ENCODE data around the gene GSTM4.

The GSTM4 gene

GRCh38 chr1:109636201-109636952, 19.5 kb upstream of the GSTM4 start:
- no peak overlapping the region for H2AK5ac ChIP-seq (ENCODE audit: low read length)
- no peak overlapping the region for H2BK5ac ChIP-seq (ENCODE audit: low read length)
- no peaks in the 10 kb centered on the region for H3K27me3 ChIP-seq (ENCODE audit: insufficient read depth, low read length, poor library complexity)
- H2BK15ac ChIP-seq (replicated peaks; ENCODE audit: low read depth): no peak overlapping the region
- no peak overlapping the region for H3K4me3 ChIP-seq (ENCODE audit: low read length)
- H4K5ac ChIP-seq (ENCODE audit: low read length): no peak overlapping the region
- H3K4me1 ChIP-seq (ENCODE audit: control insufficient read depth, low read depth, low read length): peaks cover 5% of the 10 kb centered on the region
- H3K23ac ChIP-seq (ENCODE audit: low read length): no peak overlapping the region
- no peak overlapping the region for H3K9ac ChIP-seq (ENCODE audit: low read length)
- H3K4ac ChIP-seq (ENCODE audit: low read depth, low read length): no peak overlapping the region
- H3K36me3 ChIP-seq (ENCODE audit: control insufficient read depth, insufficient read depth, low read length): no peaks in the 10 kb centered on the region
- H2BK120ac ChIP-seq (ENCODE audit: low read depth, low read length): no peak overlapping the region
- H3K79me2 ChIP-seq (ENCODE audit: control insufficient read depth, insufficient read depth, low read length): no peaks in the 10 kb centered on the region
- peak overlapping the region; percentile 36 for H3K56ac ChIP-seq (ENCODE audit: low read length)
- H3K27ac ChIP-seq (ENCODE audit: low read depth, low read length): peak overlapping the region; percentile 14
- no peak overlapping the region for H3K4me2 ChIP-seq (ENCODE audit: low read length)
- peak; percentile 66 for DNase-seq
- no peaks in the 10 kb centered on the region for H3K79me1 ChIP-seq (ENCODE audit: low read length)
- no peak overlapping the region for H3K18ac ChIP-seq (ENCODE audit: low read length)
- WGBS (ENCODE audit: extremely low coverage, insufficient coverage, low lambda C conversion rate): no CpG with 5 or more reads among the region's 9 CpGs
- no peak overlapping the region for H4K8ac ChIP-seq (ENCODE audit: low read depth, low read length)

GRCh38 chr1:109637446-109637845, 18.5 kb upstream of the GSTM4 start:
- Histone ChIP-seq H3K4me1 (ENCODE audit: control insufficient read depth, low read depth, low read length) (peaks cover 5% of the 10 kb centered on the region), H3K4me2 (ENCODE audit: low read length) (no peak overlapping the region), H3K4ac (ENCODE audit: low read depth, low read length) (no peak overlapping the region), H2AK5ac (ENCODE audit: low read length) (no peak overlapping the region), H4K8ac (ENCODE audit: low read depth, low read length) (no peak overlapping the region), H3K18ac (ENCODE audit: low read length) (no peak overlapping the region), H3K27ac (ENCODE audit: low read depth, low read length) (no peak overlapping the region), H3K79me2 (ENCODE audit: control insufficient read depth, insufficient read depth, low read length) (no peaks in the 10 kb centered on the region), H2BK15ac (replicated peaks; ENCODE audit: low read depth) (no peak overlapping the region), H3K9ac (ENCODE audit: low read length) (no peak overlapping the region), H3K36me3 (ENCODE audit: control insufficient read depth, insufficient read depth, low read length) (no peaks in the 10 kb centered on the region), H3K79me1 (ENCODE audit: low read length) (no peaks in the 10 kb centered on the region), H3K27me3 (ENCODE audit: insufficient read depth, low read length, poor library complexity) (no peaks in the 10 kb centered on the region), H4K5ac (ENCODE audit: low read length) (no peak overlapping the region), H3K4me3 (ENCODE audit: low read length) (no peak overlapping the region), H3K56ac (ENCODE audit: low read length) (no peak overlapping the region), H3K23ac (ENCODE audit: low read length) (no peak overlapping the region), H2BK120ac (ENCODE audit: low read depth, low read length) (no peak overlapping the region), H2BK5ac (ENCODE audit: low read length) (no peak overlapping the region)
- no peak for DNase-seq
- no CpG with 5 or more reads among the region's 7 CpGs for WGBS (ENCODE audit: extremely low coverage, insufficient coverage, low lambda C conversion rate)

GRCh38 chr1:109639063-109639840, 16.6 kb upstream of the GSTM4 start:
- no peaks in the 10 kb centered on the region for H3K27me3 ChIP-seq (ENCODE audit: insufficient read depth, low read length, poor library complexity)
- no peak overlapping the region for H2AK5ac ChIP-seq (ENCODE audit: low read length)
- peaks cover 5% of the 10 kb centered on the region for H3K4me1 ChIP-seq (ENCODE audit: control insufficient read depth, low read depth, low read length)
- no peak overlapping the region for H2BK15ac ChIP-seq (replicated peaks; ENCODE audit: low read depth)
- no peak overlapping the region for H3K4ac ChIP-seq (ENCODE audit: low read depth, low read length)
- H3K4me3 ChIP-seq (ENCODE audit: low read length): no peak overlapping the region
- WGBS (ENCODE audit: extremely low coverage, insufficient coverage, low lambda C conversion rate): no CpG with 5 or more reads among the region's 9 CpGs
- no peak for DNase-seq
- H3K79me1 ChIP-seq (ENCODE audit: low read length): no peaks in the 10 kb centered on the region
- no peak overlapping the region for H2BK5ac ChIP-seq (ENCODE audit: low read length)
- H2BK120ac ChIP-seq (ENCODE audit: low read depth, low read length): no peak overlapping the region
- no peak overlapping the region for H3K9ac ChIP-seq (ENCODE audit: low read length)
- H3K27ac ChIP-seq (ENCODE audit: low read depth, low read length): no peak overlapping the region
- H4K5ac ChIP-seq (ENCODE audit: low read length): no peak overlapping the region
- H3K23ac ChIP-seq (ENCODE audit: low read length): no peak overlapping the region
- no peak overlapping the region for H4K8ac ChIP-seq (ENCODE audit: low read depth, low read length)
- no peak overlapping the region for H3K56ac ChIP-seq (ENCODE audit: low read length)
- H3K4me2 ChIP-seq (ENCODE audit: low read length): no peak overlapping the region
- no peak overlapping the region for H3K18ac ChIP-seq (ENCODE audit: low read length)
- H3K36me3 ChIP-seq (ENCODE audit: control insufficient read depth, insufficient read depth, low read length): no peaks in the 10 kb centered on the region
- H3K79me2 ChIP-seq (ENCODE audit: control insufficient read depth, insufficient read depth, low read length): no peaks in the 10 kb centered on the region

- Histone ChIP-seq H3K9ac (ENCODE audit: low read length) (no peak overlapping the region), H3K79me2 (ENCODE audit: control insufficient read depth, insufficient read depth, low read length) (no peaks in the 10 kb centered on the region), H3K18ac (ENCODE audit: low read length) (no peak overlapping the region), H3K27ac (ENCODE audit: low read depth, low read length) (no peak overlapping the region), H3K4me2 (ENCODE audit: low read length) (no peak overlapping the region), H3K4ac (ENCODE audit: low read depth, low read length) (no peak overlapping the region), H2BK120ac (ENCODE audit: low read depth, low read length) (no peak overlapping the region), H4K5ac (ENCODE audit: low read length) (no peak overlapping the region), H3K4me1 (ENCODE audit: control insufficient read depth, low read depth, low read length) (peaks cover 5% of the 10 kb centered on the region), H3K23ac (ENCODE audit: low read length) (no peak overlapping the region), H3K56ac (ENCODE audit: low read length) (no peak overlapping the region), H3K79me1 (ENCODE audit: low read length) (no peaks in the 10 kb centered on the region), H3K4me3 (ENCODE audit: low read length) (no peak overlapping the region), H4K8ac (ENCODE audit: low read depth, low read length) (no peak overlapping the region), H3K36me3 (ENCODE audit: control insufficient read depth, insufficient read depth, low read length) (no peaks in the 10 kb centered on the region), H3K27me3 (ENCODE audit: insufficient read depth, low read length, poor library complexity) (no peaks in the 10 kb centered on the region), H2BK5ac (ENCODE audit: low read length) (no peak overlapping the region), H2AK5ac (ENCODE audit: low read length) (no peak overlapping the region), H2BK15ac (replicated peaks; ENCODE audit: low read depth) (no peak overlapping the region)
- no CpG with 5 or more reads among the region's 6 CpGs for WGBS (ENCODE audit: extremely low coverage, insufficient coverage, low lambda C conversion rate)
- DNase-seq: no peak
These were observed 16.1 kb upstream of the GSTM4 start for GRCh38 chr1:109639841-109640184.

- no peaks in the 10 kb centered on the region for H3K27me3 ChIP-seq (ENCODE audit: insufficient read depth, low read length, poor library complexity)
- no peak overlapping the region for H4K8ac ChIP-seq (ENCODE audit: low read depth, low read length)
- no peak overlapping the region for H3K4ac ChIP-seq (ENCODE audit: low read depth, low read length)
These were observed 15.5 kb upstream of the GSTM4 start for GRCh38 chr1:109640285-109640865.

More at GRCh38 chr1:109640285-109640865, 15.5 kb upstream of the GSTM4 start:
- H3K9ac ChIP-seq (ENCODE audit: low read length): no peak overlapping the region
- no peak overlapping the region for H4K5ac ChIP-seq (ENCODE audit: low read length)
- H3K4me3 ChIP-seq (ENCODE audit: low read length): no peak overlapping the region
- H3K27ac ChIP-seq (ENCODE audit: low read depth, low read length): no peak overlapping the region
- H2BK15ac ChIP-seq (replicated peaks; ENCODE audit: low read depth): no peak overlapping the region
- no peaks in the 10 kb centered on the region for H3K79me1 ChIP-seq (ENCODE audit: low read length)
- no peak overlapping the region for H3K56ac ChIP-seq (ENCODE audit: low read length)
- no peak overlapping the region for H3K18ac ChIP-seq (ENCODE audit: low read length)
- H2AK5ac ChIP-seq (ENCODE audit: low read length): no peak overlapping the region
- DNase-seq: peak; percentile 73
- H3K23ac ChIP-seq (ENCODE audit: low read length): no peak overlapping the region
- no peak overlapping the region for H2BK120ac ChIP-seq (ENCODE audit: low read depth, low read length)
- H3K4me2 ChIP-seq (ENCODE audit: low read length): no peak overlapping the region
- H2BK5ac ChIP-seq (ENCODE audit: low read length): no peak overlapping the region
- H3K4me1 ChIP-seq (ENCODE audit: control insufficient read depth, low read depth, low read length): peaks cover 5% of the 10 kb centered on the region
- H3K79me2 ChIP-seq (ENCODE audit: control insufficient read depth, insufficient read depth, low read length): no peaks in the 10 kb centered on the region
- WGBS (ENCODE audit: extremely low coverage, insufficient coverage, low lambda C conversion rate): no CpG with 5 or more reads among the region's 5 CpGs
- H3K36me3 ChIP-seq (ENCODE audit: control insufficient read depth, insufficient read depth, low read length): no peaks in the 10 kb centered on the region

Data from mesendoderm (in vitro differentiated cells).